ENCODE measurements around the gene REX1BD. TPM values are rescaled to one million over a fixed set of nuclear protein-coding genes. Genes with fewer than 3 reads are reported as not detected.
"Not testable (repeated sequence)": the region's sequence is repeated elsewhere in the genome, so short reads cannot be mapped to it uniquely, and the experiment has no call there.

REX1BD gene
- total and polyA plus RNA-seq, 2 experiments from 2014 or later, result 79.9 to 105 TPM

GRCh38 chr19:18596752-18597157 lies 8.2 kb downstream of the REX1BD start:
- Histone ChIP-seq H3K4me2 (ENCODE audit: unreplicated experiment) (no peak overlapping the region), H3F3A (ENCODE audit: insufficient read depth) (peaks cover 13% of the 10 kb centered on the region), H3K36me3 (ENCODE audit: low read depth) (no peaks in the 10 kb centered on the region), H3K9me2 (ENCODE audit: insufficient read depth) (no peaks in the 10 kb centered on the region), H3K79me2 (ENCODE audit: insufficient read depth) (no peaks in the 10 kb centered on the region), H3K4me1 (ENCODE audit: insufficient read depth) (no peaks in the 10 kb centered on the region), H3K27me3 (replicated peaks; ENCODE audit: insufficient read depth) (no peaks in the 10 kb centered on the region), H2AFZ (no peak overlapping the region), H3K27ac (no peak overlapping the region), H4K20me1 (ENCODE audit: insufficient read depth) (no peaks in the 10 kb centered on the region), H3K9me3 (ENCODE audit: low read depth) (no peaks in the 10 kb centered on the region), H3K9ac (no peak overlapping the region), H3K4me3 (no peak overlapping the region)
- TF ChIP-seq EZH2 (IDR thresholded peaks at IDR 0.05; ENCODE audit: insufficient read depth, poor library complexity, severe bottlenecking) (no peak), EZH2phosphoT487 (IDR thresholded peaks at IDR 0.05; ENCODE audit: insufficient read depth, low read depth) (no peak)
- DNase-seq, result peak; percentile 54
- in situ Hi-C loops (cut with MboI), result loop anchor here (25.0 kb wide), 1 partner anchor 134 kb away; no protein-coding TSS in a partner anchor
- WGBS, 2 experiments (ENCODE audit: low coverage in 1 of 2, low lambda C conversion rate in 2 of 2, missing lambda C conversion rate in 2 of 2), result 19 to 25% methylated on average over 14 to 21 of the region's 21 CpGs

GRCh38 chr19:18597809-18598660 lies 9.4 kb downstream of the REX1BD start:
- 32 to 40% methylated on average over 15 to 25 of the region's 25 CpGs for WGBS, 2 experiments (ENCODE audit: low coverage in 1 of 2, low lambda C conversion rate in 2 of 2, missing lambda C conversion rate in 2 of 2)
- H3K27ac ChIP-seq, result no peak overlapping the region
- no peaks in the 10 kb centered on the region for H3K27me3 ChIP-seq (replicated peaks; ENCODE audit: insufficient read depth)
- H4K20me1 ChIP-seq (ENCODE audit: insufficient read depth), result no peaks in the 10 kb centered on the region
- H3K9ac ChIP-seq, result no peak overlapping the region
- H3K4me1 ChIP-seq (ENCODE audit: insufficient read depth), result no peaks in the 10 kb centered on the region
- no peaks in the 10 kb centered on the region for H3K79me2 ChIP-seq (ENCODE audit: insufficient read depth)
- H3K4me3 ChIP-seq, result no peak overlapping the region
- no peak for DNase-seq
- no peak overlapping the region for H2AFZ ChIP-seq
- H3K36me3 ChIP-seq (ENCODE audit: low read depth), result no peaks in the 10 kb centered on the region
- H3F3A ChIP-seq (ENCODE audit: insufficient read depth), result peaks cover 5% of the 10 kb centered on the region
- no peaks in the 10 kb centered on the region for H3K9me2 ChIP-seq (ENCODE audit: insufficient read depth)
- in situ Hi-C loops (cut with MboI), result loop anchor here (25.0 kb wide), 1 partner anchor 136 kb away; no protein-coding TSS in a partner anchor
- no peaks in the 10 kb centered on the region for H3K9me3 ChIP-seq (ENCODE audit: low read depth)
- no peak overlapping the region for H3K4me2 ChIP-seq (ENCODE audit: unreplicated experiment)
- TF ChIP-seq EZH2 (IDR thresholded peaks at IDR 0.05; ENCODE audit: insufficient read depth, poor library complexity, severe bottlenecking) (no peak), EZH2phosphoT487 (IDR thresholded peaks at IDR 0.05; ENCODE audit: insufficient read depth, low read depth) (no peak)

DNA sequence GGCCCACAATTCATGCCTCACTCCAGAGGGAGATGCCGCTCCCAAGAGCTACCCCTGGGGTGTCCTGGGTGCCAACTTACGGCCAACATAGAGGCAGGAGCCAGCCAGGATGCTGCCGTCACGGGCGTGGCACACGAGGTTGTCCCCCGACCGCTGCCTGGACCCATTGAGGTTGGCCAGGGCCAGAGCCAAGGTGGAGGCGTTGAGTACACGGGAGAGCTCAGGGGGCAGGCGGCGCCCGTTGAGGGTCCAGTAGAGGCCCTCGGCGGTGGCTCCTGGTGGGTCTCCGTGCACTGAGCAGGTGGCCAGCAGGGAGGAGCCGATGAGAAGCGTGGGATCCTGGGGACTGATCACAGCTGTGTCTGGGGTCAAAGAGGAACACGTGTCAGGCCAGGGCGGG lies 10.9 kb downstream of the REX1BD start:
- Histone ChIP-seq H3K27me3 (replicated peaks; ENCODE audit: insufficient read depth) (0 out of 2 replicates have a peak, but pooled peaks cover 2% of the 10 kb centered on the region), H3K79me2 (ENCODE audit: insufficient read depth) (no peaks in the 10 kb centered on the region), H3K4me2 (ENCODE audit: unreplicated experiment) (no peak overlapping the region), H2AFZ (no peak overlapping the region), H3K36me3 (ENCODE audit: low read depth) (no peaks in the 10 kb centered on the region), H3K4me1 (ENCODE audit: insufficient read depth) (no peaks in the 10 kb centered on the region), H3K27ac (no peak overlapping the region), H3K4me3 (no peak overlapping the region), H4K20me1 (ENCODE audit: insufficient read depth) (no peaks in the 10 kb centered on the region), H3K9me2 (ENCODE audit: insufficient read depth) (no peaks in the 10 kb centered on the region), H3K9ac (no peak overlapping the region), H3K9me3 (ENCODE audit: low read depth) (no peaks in the 10 kb centered on the region), H3F3A (ENCODE audit: insufficient read depth) (no peaks in the 10 kb centered on the region; the same call in 1 of the 2 replicates)
- TF ChIP-seq EZH2phosphoT487 (IDR thresholded peaks at IDR 0.05; ENCODE audit: insufficient read depth, low read depth) (no peak), EZH2 (IDR thresholded peaks at IDR 0.05; ENCODE audit: insufficient read depth, poor library complexity, severe bottlenecking) (no peak)
- in situ Hi-C loops (cut with MboI), result loop anchor here (25.0 kb wide), 1 partner anchor 137 kb away; no protein-coding TSS in a partner anchor
- 87 to 90% methylated on average over 20 of the region's 20 CpGs for WGBS, 2 experiments (ENCODE audit: low coverage in 1 of 2, low lambda C conversion rate in 2 of 2, missing lambda C conversion rate in 2 of 2)
- no peak for DNase-seq

DNA sequence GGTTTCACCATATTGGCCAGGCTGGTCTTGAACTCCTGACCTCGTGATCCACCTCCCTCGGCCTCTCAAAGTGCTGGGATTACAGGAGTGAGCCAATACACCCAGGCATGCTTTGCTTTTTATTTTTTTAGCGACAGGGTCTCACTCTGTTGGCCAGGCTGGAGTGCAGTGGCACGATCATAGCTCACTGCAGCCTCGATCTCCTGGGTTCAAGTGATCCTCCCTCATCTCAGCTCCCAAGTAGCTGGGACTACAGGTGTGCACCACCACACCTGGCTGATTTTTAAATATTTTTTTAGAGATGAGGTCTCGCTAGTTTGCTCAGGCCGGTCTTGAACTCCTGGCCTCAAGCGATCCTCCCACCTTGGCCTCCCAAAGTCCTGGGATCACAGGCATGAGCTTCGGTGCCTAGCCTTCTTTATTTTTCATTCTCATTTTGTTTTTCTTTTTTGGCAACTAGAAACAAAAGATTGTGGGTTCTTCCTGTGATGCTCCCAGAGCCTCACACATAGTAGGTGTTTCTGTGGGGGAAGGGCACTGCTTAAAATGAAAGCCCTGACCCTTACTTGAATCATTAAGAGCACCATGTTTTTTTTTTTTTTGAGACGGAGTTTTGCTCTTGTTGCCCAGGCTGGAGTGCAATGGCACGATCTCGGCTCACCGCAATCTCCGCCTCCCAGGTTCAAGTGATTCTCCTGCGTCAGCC lies 12.2 kb downstream of the REX1BD start:
- peaks cover 12% of the 10 kb centered on the region; the same call in 1 of the 2 replicates for H3K27me3 ChIP-seq (replicated peaks; ENCODE audit: insufficient read depth)
- not testable (repeated sequence) for H3K4me3 ChIP-seq; H3K9ac ChIP-seq; H2AFZ ChIP-seq; H3K27ac ChIP-seq; H3K4me1 ChIP-seq (ENCODE audit: insufficient read depth); H3F3A ChIP-seq (ENCODE audit: insufficient read depth); H3K4me2 ChIP-seq (ENCODE audit: unreplicated experiment); DNase-seq; H3K36me3 ChIP-seq (ENCODE audit: low read depth); H3K9me3 ChIP-seq (ENCODE audit: low read depth); H4K20me1 ChIP-seq (ENCODE audit: insufficient read depth); H3K79me2 ChIP-seq (ENCODE audit: insufficient read depth); H3K9me2 ChIP-seq (ENCODE audit: insufficient read depth)
- WGBS, 2 experiments (ENCODE audit: low coverage in 1 of 2, low lambda C conversion rate in 2 of 2, missing lambda C conversion rate in 2 of 2), result 87 to 89% methylated on average over 15 of the region's 15 CpGs
- in situ Hi-C loops (cut with MboI), result loop anchor here (10.0 kb wide), 1 partner anchor 244 kb away; no protein-coding TSS in a partner anchor

Measured in GM23248 (cell line).